ENCODE data around the gene UBALD1.

DNA sequence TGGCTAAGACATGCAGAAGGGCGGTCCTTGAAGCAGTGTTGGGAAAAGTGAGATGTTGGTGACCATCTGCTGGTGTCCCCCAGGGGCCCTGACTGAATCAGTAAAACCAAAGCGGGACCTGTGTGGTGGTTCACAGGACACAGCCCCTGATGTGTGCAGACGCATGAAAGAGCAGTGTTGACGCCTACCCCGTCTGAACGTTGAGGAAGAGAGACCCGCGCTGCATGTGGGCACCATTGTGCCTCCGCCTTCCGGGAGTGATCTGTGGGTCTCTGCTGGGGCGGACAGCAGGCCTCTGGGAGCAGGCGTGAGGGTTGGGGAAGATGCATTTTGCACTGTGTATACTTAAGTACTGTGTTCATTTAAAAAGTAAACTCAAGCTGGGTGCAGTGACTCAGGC is 41.5 kb upstream of the UBALD1 start:
- TF ChIP-seq, protein P1, sequence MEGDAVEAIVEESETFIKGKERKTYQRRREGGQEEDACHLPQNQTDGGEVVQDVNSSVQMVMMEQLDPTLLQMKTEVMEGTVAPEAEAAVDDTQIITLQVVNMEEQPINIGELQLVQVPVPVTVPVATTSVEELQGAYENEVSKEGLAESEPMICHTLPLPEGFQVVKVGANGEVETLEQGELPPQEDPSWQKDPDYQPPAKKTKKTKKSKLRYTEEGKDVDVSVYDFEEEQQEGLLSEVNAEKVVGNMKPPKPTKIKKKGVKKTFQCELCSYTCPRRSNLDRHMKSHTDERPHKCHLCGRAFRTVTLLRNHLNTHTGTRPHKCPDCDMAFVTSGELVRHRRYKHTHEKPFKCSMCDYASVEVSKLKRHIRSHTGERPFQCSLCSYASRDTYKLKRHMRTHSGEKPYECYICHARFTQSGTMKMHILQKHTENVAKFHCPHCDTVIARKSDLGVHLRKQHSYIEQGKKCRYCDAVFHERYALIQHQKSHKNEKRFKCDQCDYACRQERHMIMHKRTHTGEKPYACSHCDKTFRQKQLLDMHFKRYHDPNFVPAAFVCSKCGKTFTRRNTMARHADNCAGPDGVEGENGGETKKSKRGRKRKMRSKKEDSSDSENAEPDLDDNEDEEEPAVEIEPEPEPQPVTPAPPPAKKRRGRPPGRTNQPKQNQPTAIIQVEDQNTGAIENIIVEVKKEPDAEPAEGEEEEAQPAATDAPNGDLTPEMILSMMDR (IDR thresholded peaks at IDR 0.05; ENCODE audit: low read depth, low read length) = no peak
- no peak for TF ChIP-seq EZH2phosphoT487 (IDR thresholded peaks at IDR 0.05; ENCODE audit: low read depth)

All from OCI-LY3 (cell line).